Measurements from ENCODE around the gene TBL1Y. TPM values are rescaled to one million over a fixed set of nuclear protein-coding genes. Genes with fewer than 3 reads are reported as not detected.

Gene TBL1Y
- total and polyA plus RNA-seq, 2 experiments from 2014 or later, result 2.6 to 5.8 TPM

GRCh38 chrY:7008578-7009355, 98.3 kb downstream of the TBL1Y start:
- TF ChIP-seq CTCF (conservative IDR thresholded peaks at IDR 0.05; ENCODE audit: low read depth in 2 of 2) (no peak), NANOG (IDR thresholded peaks at IDR 0.05; ENCODE audit: borderline replicate concordance) (no peak), POLR2AphosphoS5 (IDR thresholded peaks at IDR 0.05; ENCODE audit: low read depth) (no peak)
- Mint-ChIP-seq H3K27ac (peak overlapping the region; percentile 92), H3K36me3 (ENCODE audit: low read depth) (no peaks in the 10 kb centered on the region), H3K4me3 (peak overlapping the region; percentile 44; the same call in 1 of the 3 replicates), H3K4me1 (peaks cover 18% of the 10 kb centered on the region), H3K9me3 (no peaks in the 10 kb centered on the region), H3K27me3 (ENCODE audit: insufficient read depth, low read depth, poor library complexity) (peaks cover 3% of the 10 kb centered on the region)
- no peaks in the 10 kb centered on the region for H3F3A ChIP-seq (replicated peaks; ENCODE audit: low read depth)
- H4K20me1 ChIP-seq (replicated peaks; ENCODE audit: insufficient read depth), result no peaks in the 10 kb centered on the region
- ATAC-seq (no peak), DNase-seq (ENCODE audit: low spot score) (peak; percentile 1)
- no peaks in the 10 kb centered on the region for H3K36me3 ChIP-seq (ENCODE audit: insufficient read depth)
- H2AFZ ChIP-seq, result no peak overlapping the region
- no peaks in the 10 kb centered on the region for H3K27me3 ChIP-seq (ENCODE audit: insufficient read depth)
- no peak overlapping the region for H3K27ac ChIP-seq (ENCODE audit: low read depth)
- H3K4me1 ChIP-seq (ENCODE audit: insufficient read depth), result peaks cover 17% of the 10 kb centered on the region
- H3K4me2 ChIP-seq, result no peak overlapping the region; the same call in 1 of the 2 replicates
- H3K79me2 ChIP-seq (replicated peaks; ENCODE audit: insufficient read depth), result no peaks in the 10 kb centered on the region
- H3K9me2 ChIP-seq (ENCODE audit: insufficient read depth), result no peaks in the 10 kb centered on the region
- H3K4me3 ChIP-seq, result no peak overlapping the region

- H3K36me3 ChIP-seq (ENCODE audit: insufficient read depth), result no peaks in the 10 kb centered on the region
- no peaks in the 10 kb centered on the region for H3K9me2 ChIP-seq (ENCODE audit: insufficient read depth)
- no peak for ATAC-seq
- no peaks in the 10 kb centered on the region for H4K20me1 ChIP-seq (replicated peaks; ENCODE audit: insufficient read depth)
- H3K27me3 ChIP-seq (ENCODE audit: insufficient read depth), result no peaks in the 10 kb centered on the region
- H2AFZ ChIP-seq, result no peak overlapping the region
- peaks cover 15% of the 10 kb centered on the region for H3K4me1 Mint-ChIP-seq
- no peak overlapping the region for H3K4me2 ChIP-seq
- peaks cover 15% of the 10 kb centered on the region for H3K4me1 ChIP-seq (ENCODE audit: insufficient read depth)
- no peaks in the 10 kb centered on the region for H3K9me3 Mint-ChIP-seq
- no peak overlapping the region for H3K27ac Mint-ChIP-seq
- H3K36me3 Mint-ChIP-seq (ENCODE audit: low read depth), result no peaks in the 10 kb centered on the region
- H3F3A ChIP-seq (replicated peaks; ENCODE audit: low read depth), result no peaks in the 10 kb centered on the region
- no peak overlapping the region for H3K4me3 Mint-ChIP-seq
- DNase-seq (ENCODE audit: low spot score), result no peak
- H3K79me2 ChIP-seq (replicated peaks; ENCODE audit: insufficient read depth), result no peaks in the 10 kb centered on the region
- H3K27ac ChIP-seq (ENCODE audit: low read depth), result no peak overlapping the region
- H3K27me3 Mint-ChIP-seq (ENCODE audit: insufficient read depth, low read depth, poor library complexity), result peaks cover 3% of the 10 kb centered on the region
- TF ChIP-seq JUNB (IDR thresholded peaks at IDR 0.05; ENCODE audit: unreplicated experiment) (no peak), EZH2phosphoT487 (IDR thresholded peaks at IDR 0.05; ENCODE audit: unreplicated experiment) (no peak)
- H3K4me3 ChIP-seq, result no peak overlapping the region
These were observed 102.6 kb downstream of the TBL1Y start for GRCh38 chrY:7013051-7013450.

GRCh38 chrY:7016521-7016920, 106.0 kb downstream of the TBL1Y start:
- ATAC-seq, result no peak
- Mint-ChIP-seq H3K27me3 (ENCODE audit: insufficient read depth, low read depth, poor library complexity) (peaks cover 1% of the 10 kb centered on the region), H3K36me3 (ENCODE audit: low read depth) (no peaks in the 10 kb centered on the region; the same call in 2 of the 3 replicates), H3K4me3 (no peak overlapping the region), H3K9me3 (no peaks in the 10 kb centered on the region), H3K27ac (no peak overlapping the region), H3K4me1 (peaks cover 12% of the 10 kb centered on the region)
- no peak overlapping the region for H2AFZ ChIP-seq
- H3K4me1 ChIP-seq (ENCODE audit: insufficient read depth), result no peaks in the 10 kb centered on the region
- H3F3A ChIP-seq (replicated peaks; ENCODE audit: low read depth), result no peaks in the 10 kb centered on the region
- no peaks in the 10 kb centered on the region for H3K79me2 ChIP-seq (replicated peaks; ENCODE audit: insufficient read depth)
- no peak overlapping the region for H3K4me3 ChIP-seq
- H3K4me2 ChIP-seq, result no peak overlapping the region
- H4K20me1 ChIP-seq (replicated peaks; ENCODE audit: insufficient read depth), result no peaks in the 10 kb centered on the region
- no peak for DNase-seq (ENCODE audit: low spot score)
- no peak overlapping the region for H3K27ac ChIP-seq (ENCODE audit: low read depth)
- no peaks in the 10 kb centered on the region for H3K36me3 ChIP-seq (ENCODE audit: insufficient read depth)
- no peaks in the 10 kb centered on the region for H3K27me3 ChIP-seq (ENCODE audit: insufficient read depth)
- H3K9me2 ChIP-seq (ENCODE audit: insufficient read depth), result no peaks in the 10 kb centered on the region
- TF ChIP-seq EZH2phosphoT487 (IDR thresholded peaks at IDR 0.05; ENCODE audit: unreplicated experiment), result no peak
- no peak for TF ChIP-seq REST (IDR thresholded peaks at IDR 0.05; ENCODE audit: unreplicated experiment)
- TF ChIP-seq STAT1 (IDR thresholded peaks at IDR 0.05; ENCODE audit: unreplicated experiment), result no peak
- TF ChIP-seq NANOG (IDR thresholded peaks at IDR 0.05; ENCODE audit: borderline replicate concordance), result no peak
- no peak for TF ChIP-seq ZNF114 (CRISPR knock-in tag; IDR thresholded peaks at IDR 0.05)
- TF ChIP-seq ZNF331 (CRISPR knock-in tag; IDR thresholded peaks at IDR 0.05; ENCODE audit: low read depth), result no peak

Measured in GM23338 (cell line).